Activated naive CD8-positive, alpha-beta T cell treated with anti-CD3 and anti-CD28 coated beads, Interleukin-2, amount 50 U/mL, for 24 hours (primary cell): ENCODE data around the gene COLQ.
"Not testable (repeated sequence)": the region's sequence is repeated elsewhere in the genome, so short reads cannot be mapped to it uniquely, and the experiment has no call there.

ENCODE experiments used
- ATAC-seq: fragments of 150-1000 bp; cut with Tn5 transposase; one replicate; pipeline ENCODE4 v1.10.0; 2021
- DNase-seq: peaks from one replicate; pipeline ENCODE4 v3.0.0; 2021
- H3K27ac Mint-ChIP-seq: one replicate; pipeline ENCODE4 v1.8.0; 2021; ENCODE audit warnings: mild to moderate bottlenecking, mixed read lengths
- H3K27me3 Mint-ChIP-seq: one replicate; pipeline ENCODE4 v1.8.0; 2021; ENCODE audit warnings: mixed read lengths
- H3K36me3 Mint-ChIP-seq: one replicate; pipeline ENCODE4 v1.8.0; 2021; ENCODE audit warnings: low read depth, mixed read lengths
- H3K4me1 Mint-ChIP-seq: one replicate; pipeline ENCODE4 v1.8.0; 2021; ENCODE audit warnings: mixed read lengths
- H3K4me3 Mint-ChIP-seq: one replicate; pipeline ENCODE4 v1.8.0; 2021; ENCODE audit warnings: mild to moderate bottlenecking, moderate library complexity, mixed read lengths
- H3K9me3 Mint-ChIP-seq: one replicate; pipeline ENCODE4 v1.8.0; 2021; ENCODE audit warnings: mixed read lengths

The COLQ gene

GRCh38 chr3:15465876-15466585 lies 55.5 kb downstream of the COLQ start:
- no peaks in the 10 kb centered on the region for H3K27me3 Mint-ChIP-seq
- no peak overlapping the region for H3K4me3 Mint-ChIP-seq

GRCh38 chr3:15462451-15462850 lies 59.1 kb downstream of the COLQ start:
- peaks cover 21% of the 10 kb centered on the region for H3K4me1 Mint-ChIP-seq
- ATAC-seq (no peak), DNase-seq (no peak)
- no peaks in the 10 kb centered on the region for H3K27me3 Mint-ChIP-seq
- H3K36me3 Mint-ChIP-seq, result no peaks in the 10 kb centered on the region
- no peaks in the 10 kb centered on the region for H3K9me3 Mint-ChIP-seq
- H3K27ac Mint-ChIP-seq, result peak overlapping the region; percentile 24
- no peak overlapping the region for H3K4me3 Mint-ChIP-seq

More at GRCh38 chr3:15465876-15466585, 55.5 kb downstream of the COLQ start:
- Mint-ChIP-seq H3K4me1 (peaks cover 21% of the 10 kb centered on the region), H3K36me3 (no peaks in the 10 kb centered on the region), H3K9me3 (no peaks in the 10 kb centered on the region), H3K27ac (no peak overlapping the region)
- ATAC-seq, result no peak
- no peak for DNase-seq

GRCh38 chr3:15460891-15461531 lies 60.5 kb downstream of the COLQ start:
- no peaks in the 10 kb centered on the region for H3K27me3 Mint-ChIP-seq
- H3K9me3 Mint-ChIP-seq, result no peaks in the 10 kb centered on the region
- H3K4me3 Mint-ChIP-seq, result no peak overlapping the region
- H3K4me1 Mint-ChIP-seq, result peaks cover 17% of the 10 kb centered on the region
- H3K27ac Mint-ChIP-seq, result no peak overlapping the region
- no peaks in the 10 kb centered on the region for H3K36me3 Mint-ChIP-seq
- ATAC-seq (no peak), DNase-seq (peak; percentile 7)

- H3K9me3 Mint-ChIP-seq, result no peaks in the 10 kb centered on the region
- H3K4me3 Mint-ChIP-seq, result no peak overlapping the region
- DNase-seq (no peak), ATAC-seq (no peak)
- H3K4me1 Mint-ChIP-seq, result peaks cover 17% of the 10 kb centered on the region
- H3K36me3 Mint-ChIP-seq, result no peaks in the 10 kb centered on the region
- H3K27ac Mint-ChIP-seq, result no peak overlapping the region
- no peaks in the 10 kb centered on the region for H3K27me3 Mint-ChIP-seq
These were observed 63.2 kb downstream of the COLQ start for GRCh38 chr3:15458212-15458780.

GRCh38 chr3:15456915-15457314 lies 64.6 kb downstream of the COLQ start:
- ATAC-seq, H3K4me3 Mint-ChIP-seq, H3K27me3 Mint-ChIP-seq, H3K36me3 Mint-ChIP-seq, H3K9me3 Mint-ChIP-seq, H3K27ac Mint-ChIP-seq, DNase-seq: not testable (repeated sequence)
- H3K4me1 Mint-ChIP-seq, result peaks cover 10% of the 10 kb centered on the region

- Mint-ChIP-seq H3K9me3 (no peaks in the 10 kb centered on the region), H3K27me3 (no peaks in the 10 kb centered on the region), H3K36me3 (no peaks in the 10 kb centered on the region), H3K4me3 (no peak overlapping the region), H3K27ac (no peak overlapping the region), H3K4me1 (peaks cover 8% of the 10 kb centered on the region)
- DNase-seq (no peak), ATAC-seq (no peak)
These were observed 65.2 kb downstream of the COLQ start for GRCh38 chr3:15456321-15456720.

GRCh38 chr3:15455756-15456155 lies 65.8 kb downstream of the COLQ start:
- no peaks in the 10 kb centered on the region for H3K27me3 Mint-ChIP-seq
- H3K36me3 Mint-ChIP-seq, result no peaks in the 10 kb centered on the region
- H3K4me3 Mint-ChIP-seq, result no peak overlapping the region
- no peak overlapping the region for H3K27ac Mint-ChIP-seq
- peaks cover 5% of the 10 kb centered on the region for H3K4me1 Mint-ChIP-seq
- no peak for DNase-seq
- no peaks in the 10 kb centered on the region for H3K9me3 Mint-ChIP-seq
- no peak for ATAC-seq

- ATAC-seq, result no peak
- no peaks in the 10 kb centered on the region for H3K9me3 Mint-ChIP-seq
- H3K36me3 Mint-ChIP-seq, result no peaks in the 10 kb centered on the region
- no peak for DNase-seq
- H3K27ac Mint-ChIP-seq, result no peak overlapping the region
- no peaks in the 10 kb centered on the region for H3K4me1 Mint-ChIP-seq
- no peak overlapping the region for H3K4me3 Mint-ChIP-seq
- no peaks in the 10 kb centered on the region for H3K27me3 Mint-ChIP-seq
These were observed 66.5 kb downstream of the COLQ start for GRCh38 chr3:15454965-15455364.

- no peaks in the 10 kb centered on the region for H3K4me1 Mint-ChIP-seq
- H3K9me3 Mint-ChIP-seq, result no peaks in the 10 kb centered on the region
- no peak overlapping the region for H3K4me3 Mint-ChIP-seq
- no peak overlapping the region for H3K27ac Mint-ChIP-seq
- H3K36me3 Mint-ChIP-seq, result no peaks in the 10 kb centered on the region
- ATAC-seq, result no peak
- no peak for DNase-seq
- no peaks in the 10 kb centered on the region for H3K27me3 Mint-ChIP-seq
These were observed 67.4 kb downstream of the COLQ start for GRCh38 chr3:15453991-15454625.

- H3K9me3 Mint-ChIP-seq, result no peaks in the 10 kb centered on the region
- H3K4me1 Mint-ChIP-seq, result no peaks in the 10 kb centered on the region
- no peak overlapping the region for H3K27ac Mint-ChIP-seq
- DNase-seq (no peak), ATAC-seq (no peak)
- H3K4me3 Mint-ChIP-seq, result no peak overlapping the region
- H3K36me3 Mint-ChIP-seq, result no peaks in the 10 kb centered on the region
- H3K27me3 Mint-ChIP-seq, result no peaks in the 10 kb centered on the region
These were observed 68.0 kb downstream of the COLQ start for GRCh38 chr3:15453501-15453900.

GRCh38 chr3:15452961-15453360 lies 68.5 kb downstream of the COLQ start:
- DNase-seq (no peak), ATAC-seq (no peak)
- Mint-ChIP-seq H3K27me3 (no peaks in the 10 kb centered on the region), H3K27ac (no peak overlapping the region), H3K4me1 (no peaks in the 10 kb centered on the region), H3K9me3 (no peaks in the 10 kb centered on the region), H3K36me3 (no peaks in the 10 kb centered on the region), H3K4me3 (no peak overlapping the region)

- Mint-ChIP-seq H3K27ac (no peak overlapping the region), H3K27me3 (no peaks in the 10 kb centered on the region), H3K4me3 (no peak overlapping the region), H3K4me1 (no peaks in the 10 kb centered on the region), H3K36me3 (no peaks in the 10 kb centered on the region), H3K9me3 (no peaks in the 10 kb centered on the region)
- no peak for DNase-seq
- ATAC-seq, result no peak
These were observed 69.3 kb downstream of the COLQ start for GRCh38 chr3:15452156-15452555.

GRCh38 chr3:15451216-15452113 lies 70.0 kb downstream of the COLQ start:
- DNase-seq (no peak), ATAC-seq (no peak)
- Mint-ChIP-seq H3K4me3 (no peak overlapping the region), H3K9me3 (no peaks in the 10 kb centered on the region), H3K27me3 (no peaks in the 10 kb centered on the region), H3K27ac (no peak overlapping the region), H3K36me3 (peaks cover 4% of the 10 kb centered on the region), H3K4me1 (no peaks in the 10 kb centered on the region)
